Measurements from ENCODE around the gene GPN2.

The GPN2 gene

GRCh38 chr1:26856604-26857469, 33.2 kb downstream of the GPN2 start:
- TF ChIP-seq, protein P1, sequence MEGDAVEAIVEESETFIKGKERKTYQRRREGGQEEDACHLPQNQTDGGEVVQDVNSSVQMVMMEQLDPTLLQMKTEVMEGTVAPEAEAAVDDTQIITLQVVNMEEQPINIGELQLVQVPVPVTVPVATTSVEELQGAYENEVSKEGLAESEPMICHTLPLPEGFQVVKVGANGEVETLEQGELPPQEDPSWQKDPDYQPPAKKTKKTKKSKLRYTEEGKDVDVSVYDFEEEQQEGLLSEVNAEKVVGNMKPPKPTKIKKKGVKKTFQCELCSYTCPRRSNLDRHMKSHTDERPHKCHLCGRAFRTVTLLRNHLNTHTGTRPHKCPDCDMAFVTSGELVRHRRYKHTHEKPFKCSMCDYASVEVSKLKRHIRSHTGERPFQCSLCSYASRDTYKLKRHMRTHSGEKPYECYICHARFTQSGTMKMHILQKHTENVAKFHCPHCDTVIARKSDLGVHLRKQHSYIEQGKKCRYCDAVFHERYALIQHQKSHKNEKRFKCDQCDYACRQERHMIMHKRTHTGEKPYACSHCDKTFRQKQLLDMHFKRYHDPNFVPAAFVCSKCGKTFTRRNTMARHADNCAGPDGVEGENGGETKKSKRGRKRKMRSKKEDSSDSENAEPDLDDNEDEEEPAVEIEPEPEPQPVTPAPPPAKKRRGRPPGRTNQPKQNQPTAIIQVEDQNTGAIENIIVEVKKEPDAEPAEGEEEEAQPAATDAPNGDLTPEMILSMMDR (conservative IDR thresholded peaks at IDR 0.05; ENCODE audit: low read length) = no peak
- DNase-seq (ENCODE audit: low read depth) = no peak
- H3K4me3 ChIP-seq (ENCODE audit: low read length) = no peak overlapping the region

DNA sequence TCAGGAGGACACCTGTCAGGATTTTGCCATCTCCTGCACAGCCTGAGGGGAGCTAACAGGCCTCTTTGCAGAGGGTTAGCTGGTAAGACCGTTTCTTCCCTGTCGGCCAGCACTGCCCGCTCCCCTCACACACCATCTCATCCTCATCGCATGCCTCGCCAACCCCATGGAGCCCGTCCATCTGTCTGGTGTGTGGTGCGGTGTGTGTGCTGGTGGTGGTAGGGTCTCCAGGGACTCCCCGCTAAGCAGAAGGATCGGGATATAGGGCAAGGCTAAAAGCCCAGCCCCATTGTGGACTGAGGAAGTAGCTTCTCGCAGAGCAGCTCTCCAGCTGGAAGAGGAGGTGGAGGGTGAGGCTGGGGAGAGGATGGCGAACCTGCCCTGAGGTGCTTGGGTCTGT, 33.9 kb downstream of the GPN2 start:
- no peak for DNase-seq (ENCODE audit: low read depth)
- no peak overlapping the region for H3K4me3 ChIP-seq (ENCODE audit: low read length)
- TF ChIP-seq, protein P1 (conservative IDR thresholded peaks at IDR 0.05; ENCODE audit: low read length) = no peak

DNA sequence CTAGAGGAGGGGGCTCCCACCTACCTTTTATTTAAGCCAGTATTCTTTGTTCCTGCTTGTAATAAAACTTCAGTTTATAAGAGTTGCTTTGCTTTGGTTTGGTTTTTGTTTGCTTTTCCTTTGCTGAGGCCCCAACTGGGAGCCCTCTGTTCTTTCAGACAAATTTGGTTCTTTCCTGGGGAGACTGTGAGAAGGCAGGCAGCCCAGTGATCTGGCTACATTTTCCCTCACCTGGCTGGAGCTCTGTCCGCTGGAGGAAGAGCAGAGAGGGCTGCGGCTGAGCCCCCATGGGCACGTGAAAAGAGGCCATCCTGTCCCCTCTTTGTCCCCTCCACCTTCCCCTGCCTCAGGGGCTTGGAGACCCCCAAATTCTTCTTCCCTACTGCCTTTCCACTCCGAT, 34.4 kb downstream of the GPN2 start:
- no peak for DNase-seq (ENCODE audit: low read depth)
- TF ChIP-seq, protein P1 (conservative IDR thresholded peaks at IDR 0.05; ENCODE audit: low read length) = no peak
- H3K4me3 ChIP-seq (ENCODE audit: low read length) = no peak overlapping the region

- TF ChIP-seq, protein P1 (conservative IDR thresholded peaks at IDR 0.05; ENCODE audit: low read length) = no peak
- no peak for DNase-seq (ENCODE audit: low read depth)
- H3K4me3 ChIP-seq (ENCODE audit: low read length) = no peak overlapping the region
Measured at GRCh38 chr1:26854906-26855305, 35.2 kb downstream of the GPN2 start.

GRCh38 chr1:26853600-26853999, 36.5 kb downstream of the GPN2 start:
- no peak overlapping the region for H3K4me3 ChIP-seq (ENCODE audit: low read length)
- no peak for DNase-seq (ENCODE audit: low read depth)
- TF ChIP-seq, protein P1 (conservative IDR thresholded peaks at IDR 0.05; ENCODE audit: low read length) = no peak

- H3K4me3 ChIP-seq (ENCODE audit: low read length) = no peak overlapping the region
- DNase-seq (ENCODE audit: low read depth) = peak; percentile 83
- TF ChIP-seq, protein P1 (conservative IDR thresholded peaks at IDR 0.05; ENCODE audit: low read length) = peak; percentile 90
Measured at GRCh38 chr1:26853156-26853555, 36.9 kb downstream of the GPN2 start.

GRCh38 chr1:26852701-26853100, 37.4 kb downstream of the GPN2 start:
- no peak overlapping the region for H3K4me3 ChIP-seq (ENCODE audit: low read length)
- TF ChIP-seq, protein P1 (conservative IDR thresholded peaks at IDR 0.05; ENCODE audit: low read length) = no peak
- DNase-seq (ENCODE audit: low read depth) = no peak

Measured in AG10803 (cell line).